Bronchus fibroblast of lung (primary cell): ENCODE measurements around the gene LGALS4. TPM values are rescaled to one million over a fixed set of nuclear protein-coding genes. Genes with fewer than 3 reads are reported as not detected.

Experiments used
- total RNA-seq: library from RNA; depleted of rRNA; stranded (reverse); fragments of >200 nt; gene quantifications from 2 replicates; pipeline ENCODE4 v1.2.3, GENCODE V29; 2015

Gene LGALS4
- total RNA-seq = 0.15 TPM in 1 of 2 replicates, not detected in the other

GRCh38 chr19:38812841-38813320 lies at the start of gene LGALS4:
LGALS4 (minus strand) TSS chr19:38812945; CDS start chr19:38812886, 59 bp downstream.

GRCh38 chr19:38849860-38850435 lies 37.2 kb upstream of the LGALS4 start, which contains the start of gene HNRNPL:
HNRNPL (minus strand) TSS chr19:38849986; CDS start chr19:38849966, 20 bp downstream.

GRCh38 chr19:38788478-38789243 lies 24.1 kb downstream of the LGALS4 start, which contains the start of gene LGALS7B:
LGALS7B (plus strand) TSS chr19:38789200; CDS start chr19:38789227, 27 bp downstream.

GRCh38 chr19:38773469-38774177 lies 39.1 kb downstream of the LGALS4 start, which contains the start of gene LGALS7:
LGALS7 (minus strand) TSS chr19:38773517; CDS start chr19:38773492, 25 bp downstream.

Other genes starting within 250 kb of the LGALS4 start
- under 0.01 and 0.34 TPM in 2 replicates for gene MAP4K1, start 195.0 kb downstream of the LGALS4 start, total RNA-seq
- 664 and 711 TPM in 2 replicates for gene EIF3K, start 193.8 kb downstream of the LGALS4 start, total RNA-seq
- gene ACTN4, start 165.3 kb downstream of the LGALS4 start, total RNA-seq = 333 and 342 TPM in 2 replicates
- gene CAPN12, start 68.5 kb downstream of the LGALS4 start, total RNA-seq = 0.50 and 1.5 TPM in 2 replicates
- gene LGALS7, start 39.4 kb downstream of the LGALS4 start, total RNA-seq = 2.1 TPM in 1 of 2 replicates, not detected in the other
- gene LGALS7B, start 23.7 kb downstream of the LGALS4 start, total RNA-seq = not detected in 2 replicates
- 40.0 and 45.9 TPM in 2 replicates for gene ECH1, start 18.8 kb upstream of the LGALS4 start, total RNA-seq
- gene HNRNPL, start 37.0 kb upstream of the LGALS4 start, total RNA-seq = 266 and 278 TPM in 2 replicates
- gene RINL, start 65.3 kb upstream of the LGALS4 start, total RNA-seq = 2.2 and 3.9 TPM in 2 replicates
- 37.7 and 45.0 TPM in 2 replicates for gene SIRT2, start 86.7 kb upstream of the LGALS4 start, total RNA-seq
- gene NFKBIB, start 87.0 kb upstream of the LGALS4 start, total RNA-seq = 17.4 and 18.5 TPM in 2 replicates
- not detected in 2 replicates for gene CCER2, start 99.2 kb upstream of the LGALS4 start, total RNA-seq
- gene SARS2, start 117.8 kb upstream of the LGALS4 start, total RNA-seq = 24.2 and 32.8 TPM in 2 replicates
- gene MRPS12, start 118.0 kb upstream of the LGALS4 start, total RNA-seq = 64.8 and 67.6 TPM in 2 replicates
- gene FBXO17, start 162.8 kb upstream of the LGALS4 start, total RNA-seq = 20.3 and 27.5 TPM in 2 replicates
- 2.7 and 3.6 TPM in 2 replicates for gene FBXO27, start 219.6 kb upstream of the LGALS4 start, total RNA-seq